ENCODE data around the gene NHS.

DNA sequence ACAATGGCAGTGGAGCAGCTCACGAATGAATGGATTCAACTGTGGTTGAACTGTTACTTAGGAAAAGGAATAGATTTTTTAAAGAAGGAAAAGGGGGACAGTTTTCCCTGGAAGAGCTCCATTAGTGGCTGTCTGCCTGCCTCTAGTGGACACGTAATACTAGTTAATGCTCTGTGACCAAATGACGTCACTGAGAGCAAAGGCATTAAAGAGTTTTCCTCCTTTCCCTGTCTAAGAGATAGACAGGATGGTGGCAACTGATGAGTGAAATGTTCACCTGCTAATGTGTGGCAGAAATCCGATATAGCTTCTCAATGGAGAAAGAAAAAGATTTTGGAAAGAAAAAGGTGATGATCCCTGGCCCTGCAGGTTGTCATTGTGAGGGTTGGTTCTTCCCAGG lies 310.0 kb downstream of the NHS start:
- TF ChIP-seq CTCF (IDR thresholded peaks at IDR 0.05 in 2 of 3, conservative IDR thresholded peaks at IDR 0.05 in 1 of 3; ENCODE audit: borderline replicate concordance in 1 of 3, insufficient read depth in 1 of 3, low read depth in 2 of 3, low read length in 2 of 3) (no peak), ATF3 (IDR thresholded peaks at IDR 0.05) (no peak), EZH2phosphoT487 (IDR thresholded peaks at IDR 0.05; ENCODE audit: borderline replicate concordance) (no peak), CEBPB (IDR thresholded peaks at IDR 0.05; ENCODE audit: low read depth) (no peak), EZH2 (IDR thresholded peaks at IDR 0.05) (no peak), POLR2A (IDR thresholded peaks at IDR 0.05; ENCODE audit: borderline replicate concordance, extremely low read depth, insufficient read depth, insufficient read length) (no peak), CBX3 (IDR thresholded peaks at IDR 0.05; ENCODE audit: low read depth) (no peak), MAX (IDR thresholded peaks at IDR 0.05) (no peak), RAD21 (IDR thresholded peaks at IDR 0.05; ENCODE audit: low read depth) (no peak), TCF7L2 (IDR thresholded peaks at IDR 0.05; ENCODE audit: borderline replicate concordance, extremely low read depth, insufficient read depth, insufficient read length) (no peak), JUND (IDR thresholded peaks at IDR 0.05) (no peak), POLR2AphosphoS5 (IDR thresholded peaks at IDR 0.05; ENCODE audit: low read depth, low read length) (no peak)
